ENCODE measurements around the gene RTL5. TPM values are rescaled to one million over a fixed set of nuclear protein-coding genes. Genes with fewer than 3 reads are reported as not detected.

RTL5 gene
- total RNA-seq, 1 experiment from 2014 or later: not detected

- BruUV-seq (replicated peaks): no TSS peak
- CTCF ChIA-PET: interaction anchor here (0.7 kb wide), 1 partner anchor 111 kb away, joined by 3 read pairs; no protein-coding TSS in a partner anchor
- Mint-ChIP-seq H3K4me3 (ENCODE audit: unreplicated experiment) (no peak overlapping the region), H3K36me3 (ENCODE audit: insufficient read depth, unreplicated experiment) (no peaks in the 10 kb centered on the region), H3K4me1 (ENCODE audit: insufficient read depth, unreplicated experiment) (peaks cover 10% of the 10 kb centered on the region), H3K9me3 (ENCODE audit: unreplicated experiment) (no peaks in the 10 kb centered on the region), H3K27me3 (ENCODE audit: insufficient read depth, unreplicated experiment) (peaks cover 76% of the 10 kb centered on the region), H3K27ac (ENCODE audit: low read depth, unreplicated experiment) (no peak overlapping the region)
- no peak for TF ChIP-seq CTCF (IDR thresholded peaks at IDR 0.05; ENCODE audit: unreplicated experiment)
- POLR2A ChIA-PET: no interaction called here
- no peak for DNase-seq (ENCODE audit: unreplicated experiment)
- intact Hi-C loops (cut with micrococcal nuclease): no loop called here
Measured at GRCh38 chrX:72129661-72130060, 2.1 kb downstream of the RTL5 start.

GRCh38 chrX:72128881-72129280 is 2.8 kb downstream of the RTL5 start:
- H3K36me3 Mint-ChIP-seq (ENCODE audit: insufficient read depth, unreplicated experiment): no peaks in the 10 kb centered on the region
- H3K9me3 Mint-ChIP-seq (ENCODE audit: unreplicated experiment): no peaks in the 10 kb centered on the region
- no peak overlapping the region for H3K4me3 Mint-ChIP-seq (ENCODE audit: unreplicated experiment)
- peaks cover 76% of the 10 kb centered on the region for H3K27me3 Mint-ChIP-seq (ENCODE audit: insufficient read depth, unreplicated experiment)
- DNase-seq (ENCODE audit: unreplicated experiment): peak; percentile 16
- H3K27ac Mint-ChIP-seq (ENCODE audit: low read depth, unreplicated experiment): no peak overlapping the region
- no TSS peak for BruUV-seq (replicated peaks)
- TF ChIP-seq CTCF (IDR thresholded peaks at IDR 0.05; ENCODE audit: unreplicated experiment): peak; percentile 10
- ChIA-PET CTCF (interaction anchor here (5.4 kb wide), 1 partner anchor 131 kb away, joined by 49 read pairs; no protein-coding TSS in a partner anchor), POLR2A (no interaction called here)
- intact Hi-C loops (cut with micrococcal nuclease): no loop called here
- H3K4me1 Mint-ChIP-seq (ENCODE audit: insufficient read depth, unreplicated experiment): peaks cover 10% of the 10 kb centered on the region

- intact Hi-C loops (cut with micrococcal nuclease): no loop called here
- POLR2A ChIA-PET: interaction anchor here (1.2 to 1.3 kb wide), 2 partner anchors 53 to 110 kb away, joined by 3 read pairs; partner anchors contain the start of gene PIN4
- Mint-ChIP-seq H3K4me3 (ENCODE audit: unreplicated experiment) (no peak overlapping the region), H3K9me3 (ENCODE audit: unreplicated experiment) (no peaks in the 10 kb centered on the region), H3K27ac (ENCODE audit: low read depth, unreplicated experiment) (no peak overlapping the region), H3K36me3 (ENCODE audit: insufficient read depth, unreplicated experiment) (no peaks in the 10 kb centered on the region), H3K4me1 (ENCODE audit: insufficient read depth, unreplicated experiment) (peaks cover 10% of the 10 kb centered on the region), H3K27me3 (ENCODE audit: insufficient read depth, unreplicated experiment) (peaks cover 76% of the 10 kb centered on the region)
- BruUV-seq (replicated peaks): no TSS peak
- TF ChIP-seq CTCF (IDR thresholded peaks at IDR 0.05; ENCODE audit: unreplicated experiment): no peak
- CTCF ChIA-PET: interaction anchor here (0.6 to 5.4 kb wide), 5 partner anchors 15 to 293 kb away, joined by 3 to 49 read pairs (median 17); no protein-coding TSS in a partner anchor
- no peak for DNase-seq (ENCODE audit: unreplicated experiment)
Measured at GRCh38 chrX:72128183-72128834, 3.4 kb downstream of the RTL5 start.

- H3K36me3 Mint-ChIP-seq (ENCODE audit: insufficient read depth, unreplicated experiment): no peaks in the 10 kb centered on the region
- TF ChIP-seq CTCF (IDR thresholded peaks at IDR 0.05; ENCODE audit: unreplicated experiment): no peak
- POLR2A ChIA-PET: interaction anchor here (1.2 to 1.3 kb wide), 2 partner anchors 54 to 109 kb away, joined by 3 read pairs; partner anchors contain the start of gene PIN4
- BruUV-seq (replicated peaks): no TSS peak
- peaks cover 10% of the 10 kb centered on the region for H3K4me1 Mint-ChIP-seq (ENCODE audit: insufficient read depth, unreplicated experiment)
- peaks cover 76% of the 10 kb centered on the region for H3K27me3 Mint-ChIP-seq (ENCODE audit: insufficient read depth, unreplicated experiment)
- H3K27ac Mint-ChIP-seq (ENCODE audit: low read depth, unreplicated experiment): no peak overlapping the region
- no peak overlapping the region for H3K4me3 Mint-ChIP-seq (ENCODE audit: unreplicated experiment)
- intact Hi-C loops (cut with micrococcal nuclease): no loop called here
- no peak for DNase-seq (ENCODE audit: unreplicated experiment)
- no peaks in the 10 kb centered on the region for H3K9me3 Mint-ChIP-seq (ENCODE audit: unreplicated experiment)
- CTCF ChIA-PET: interaction anchor here (0.6 to 5.4 kb wide), 18 partner anchors 9 to 567 kb away, joined by 3 to 49 read pairs (median 4); no protein-coding TSS in a partner anchor
Measured at GRCh38 chrX:72127332-72127731, 4.4 kb downstream of the RTL5 start.
